Measurements from ENCODE around the gene BCKDHB.
"Not testable (repeated sequence)": the region's sequence is repeated elsewhere in the genome, so short reads cannot be mapped to it uniquely, and the experiment has no call there.

The BCKDHB gene

GRCh38 chr6:80271074-80271473 lies 164.6 kb downstream of the BCKDHB start:
- Histone ChIP-seq H3K27ac (ENCODE audit: low read depth, low read length) (no peak overlapping the region), H3K9ac (ENCODE audit: low read depth in 1 of 2, low read length in 2 of 2) (no peak overlapping the region), H3K4me3 (ENCODE audit: low read depth in 1 of 2, low read length in 2 of 2) (no peak overlapping the region), H3K4me1 (ENCODE audit: control insufficient read depth in 1 of 2, insufficient read depth in 2 of 2, low read length in 2 of 2) (no peaks in the 10 kb centered on the region), H3K36me3 (ENCODE audit: control insufficient read depth in 1 of 2, insufficient read depth in 2 of 2, low read length in 2 of 2) (no peaks in the 10 kb centered on the region), H3K9me3 (ENCODE audit: control insufficient read depth in 1 of 2, low read length in 2 of 2) (no peaks in the 10 kb centered on the region), H3K27me3 (ENCODE audit: control insufficient read depth in 1 of 2, insufficient read depth in 2 of 2, low read length in 2 of 2) (no peaks in the 10 kb centered on the region)

- Histone ChIP-seq H3K4me1 (ENCODE audit: control insufficient read depth in 1 of 2, insufficient read depth in 2 of 2, low read length in 2 of 2) (no peaks in the 10 kb centered on the region), H3K27me3 (ENCODE audit: control insufficient read depth in 1 of 2, insufficient read depth in 2 of 2, low read length in 2 of 2) (no peaks in the 10 kb centered on the region), H3K4me3 (ENCODE audit: low read depth in 1 of 2, low read length in 2 of 2) (no peak overlapping the region), H3K36me3 (ENCODE audit: control insufficient read depth in 1 of 2, insufficient read depth in 2 of 2, low read length in 2 of 2) (no peaks in the 10 kb centered on the region), H3K9me3 (ENCODE audit: control insufficient read depth in 1 of 2, low read length in 2 of 2) (no peaks in the 10 kb centered on the region), H3K9ac (ENCODE audit: low read depth in 1 of 2, low read length in 2 of 2) (no peak overlapping the region), H3K27ac (ENCODE audit: low read depth, low read length) (no peak overlapping the region)
Observed at GRCh38 chr6:80272988-80273387, 166.5 kb downstream of the BCKDHB start.

- no peaks in the 10 kb centered on the region for H3K27me3 ChIP-seq (ENCODE audit: control insufficient read depth in 1 of 2, insufficient read depth in 2 of 2, low read length in 2 of 2)
- H3K27ac ChIP-seq (ENCODE audit: low read depth, low read length) = no peak overlapping the region
Observed at GRCh38 chr6:80276861-80277260, 170.4 kb downstream of the BCKDHB start.

GRCh38 chr6:80277501-80277900 lies 171.0 kb downstream of the BCKDHB start:
- no peak overlapping the region for H3K27ac ChIP-seq (ENCODE audit: low read depth, low read length)
- no peak overlapping the region for H3K9ac ChIP-seq (ENCODE audit: low read depth in 1 of 2, low read length in 2 of 2)
- H3K27me3 ChIP-seq (ENCODE audit: control insufficient read depth in 1 of 2, insufficient read depth in 2 of 2, low read length in 2 of 2) = no peaks in the 10 kb centered on the region
- H3K36me3 ChIP-seq (ENCODE audit: control insufficient read depth in 1 of 2, insufficient read depth in 2 of 2, low read length in 2 of 2) = no peaks in the 10 kb centered on the region
- no peaks in the 10 kb centered on the region for H3K4me1 ChIP-seq (ENCODE audit: control insufficient read depth in 1 of 2, insufficient read depth in 2 of 2, low read length in 2 of 2)
- no peaks in the 10 kb centered on the region for H3K9me3 ChIP-seq (ENCODE audit: control insufficient read depth in 1 of 2, low read length in 2 of 2)
- no peak overlapping the region for H3K4me3 ChIP-seq (ENCODE audit: low read depth in 1 of 2, low read length in 2 of 2)

More at GRCh38 chr6:80276861-80277260, 170.4 kb downstream of the BCKDHB start:
- Histone ChIP-seq H3K4me3 (ENCODE audit: low read depth in 1 of 2, low read length in 2 of 2) (no peak overlapping the region), H3K9me3 (ENCODE audit: control insufficient read depth in 1 of 2, low read length in 2 of 2) (no peaks in the 10 kb centered on the region), H3K36me3 (ENCODE audit: control insufficient read depth in 1 of 2, insufficient read depth in 2 of 2, low read length in 2 of 2) (no peaks in the 10 kb centered on the region), H3K9ac (ENCODE audit: low read depth in 1 of 2, low read length in 2 of 2) (no peak overlapping the region), H3K4me1 (ENCODE audit: control insufficient read depth in 1 of 2, insufficient read depth in 2 of 2, low read length in 2 of 2) (no peaks in the 10 kb centered on the region)

GRCh38 chr6:80280262-80281010 lies 174.0 kb downstream of the BCKDHB start:
- no peak overlapping the region for H3K27ac ChIP-seq (ENCODE audit: low read depth, low read length)

GRCh38 chr6:80282913-80283554 lies 176.6 kb downstream of the BCKDHB start:
- Histone ChIP-seq H3K4me1 (ENCODE audit: control insufficient read depth in 1 of 2, insufficient read depth in 2 of 2, low read length in 2 of 2) (no peaks in the 10 kb centered on the region), H3K27ac (ENCODE audit: low read depth, low read length) (no peak overlapping the region), H3K36me3 (ENCODE audit: control insufficient read depth in 1 of 2, insufficient read depth in 2 of 2, low read length in 2 of 2) (no peaks in the 10 kb centered on the region), H3K27me3 (ENCODE audit: control insufficient read depth in 1 of 2, insufficient read depth in 2 of 2, low read length in 2 of 2) (no peaks in the 10 kb centered on the region), H3K9me3 (ENCODE audit: control insufficient read depth in 1 of 2, low read length in 2 of 2) (no peaks in the 10 kb centered on the region), H3K4me3 (ENCODE audit: low read depth in 1 of 2, low read length in 2 of 2) (no peak overlapping the region), H3K9ac (ENCODE audit: low read depth in 1 of 2, low read length in 2 of 2) (no peak overlapping the region)

More at GRCh38 chr6:80280262-80281010, 174.0 kb downstream of the BCKDHB start:
- no peaks in the 10 kb centered on the region for H3K4me1 ChIP-seq (ENCODE audit: control insufficient read depth in 1 of 2, insufficient read depth in 2 of 2, low read length in 2 of 2)
- H3K9ac ChIP-seq (ENCODE audit: low read depth in 1 of 2, low read length in 2 of 2) = no peak overlapping the region
- H3K4me3 ChIP-seq (ENCODE audit: low read depth in 1 of 2, low read length in 2 of 2) = no peak overlapping the region
- no peaks in the 10 kb centered on the region for H3K27me3 ChIP-seq (ENCODE audit: control insufficient read depth in 1 of 2, insufficient read depth in 2 of 2, low read length in 2 of 2)
- H3K9me3 ChIP-seq (ENCODE audit: control insufficient read depth in 1 of 2, low read length in 2 of 2) = no peaks in the 10 kb centered on the region
- H3K36me3 ChIP-seq (ENCODE audit: control insufficient read depth in 1 of 2, insufficient read depth in 2 of 2, low read length in 2 of 2) = no peaks in the 10 kb centered on the region

GRCh38 chr6:80287112-80287511 lies 180.6 kb downstream of the BCKDHB start:
- no peaks in the 10 kb centered on the region for H3K27me3 ChIP-seq (ENCODE audit: control insufficient read depth in 1 of 2, insufficient read depth in 2 of 2, low read length in 2 of 2)
- no peak overlapping the region for H3K9ac ChIP-seq (ENCODE audit: low read depth in 1 of 2, low read length in 2 of 2)
- no peak overlapping the region for H3K27ac ChIP-seq (ENCODE audit: low read depth, low read length)
- H3K4me3 ChIP-seq (ENCODE audit: low read depth in 1 of 2, low read length in 2 of 2) = no peak overlapping the region
- no peaks in the 10 kb centered on the region for H3K4me1 ChIP-seq (ENCODE audit: control insufficient read depth in 1 of 2, insufficient read depth in 2 of 2, low read length in 2 of 2)
- H3K36me3 ChIP-seq (ENCODE audit: control insufficient read depth in 1 of 2, insufficient read depth in 2 of 2, low read length in 2 of 2) = peaks cover 0 to 5% of the 10 kb centered on the region in 2 donors
- H3K9me3 ChIP-seq (ENCODE audit: control insufficient read depth in 1 of 2, low read length in 2 of 2) = no peaks in the 10 kb centered on the region

- Histone ChIP-seq H3K9ac (ENCODE audit: low read depth in 1 of 2, low read length in 2 of 2) (no peak overlapping the region), H3K27me3 (ENCODE audit: control insufficient read depth in 1 of 2, insufficient read depth in 2 of 2, low read length in 2 of 2) (no peaks in the 10 kb centered on the region), H3K27ac (ENCODE audit: low read depth, low read length) (no peak overlapping the region), H3K9me3 (ENCODE audit: control insufficient read depth in 1 of 2, low read length in 2 of 2) (peaks cover 0 to under 1% of the 10 kb centered on the region in 2 donors), H3K4me1 (ENCODE audit: control insufficient read depth in 1 of 2, insufficient read depth in 2 of 2, low read length in 2 of 2) (no peaks in the 10 kb centered on the region), H3K4me3 (ENCODE audit: low read depth in 1 of 2, low read length in 2 of 2) (no peak overlapping the region), H3K36me3 (ENCODE audit: control insufficient read depth in 1 of 2, insufficient read depth in 2 of 2, low read length in 2 of 2) (peaks cover 0 to 5% of the 10 kb centered on the region in 2 donors)
Observed at GRCh38 chr6:80287607-80288006, 181.1 kb downstream of the BCKDHB start.

- Histone ChIP-seq H3K9me3 (ENCODE audit: control insufficient read depth in 1 of 2, low read length in 2 of 2) (peaks cover 8 to 16% of the 10 kb centered on the region in 2 donors), H3K27ac (ENCODE audit: low read depth, low read length) (no peak overlapping the region), H3K36me3 (ENCODE audit: control insufficient read depth in 1 of 2, insufficient read depth in 2 of 2, low read length in 2 of 2) (peaks cover 0 to 5% of the 10 kb centered on the region in 2 donors), H3K4me3 (ENCODE audit: low read depth in 1 of 2, low read length in 2 of 2) (no peak overlapping the region), H3K27me3 (ENCODE audit: control insufficient read depth in 1 of 2, insufficient read depth in 2 of 2, low read length in 2 of 2) (no peaks in the 10 kb centered on the region), H3K4me1 (ENCODE audit: control insufficient read depth in 1 of 2, insufficient read depth in 2 of 2, low read length in 2 of 2) (no peaks in the 10 kb centered on the region), H3K9ac (ENCODE audit: low read depth in 1 of 2, low read length in 2 of 2) (no peak overlapping the region)
Observed at GRCh38 chr6:80289727-80290126, 183.3 kb downstream of the BCKDHB start.

- H3K4me1 ChIP-seq (ENCODE audit: control insufficient read depth in 1 of 2, insufficient read depth in 2 of 2, low read length in 2 of 2); H3K27ac ChIP-seq (ENCODE audit: low read depth, low read length); H3K4me3 ChIP-seq (ENCODE audit: low read depth in 1 of 2, low read length in 2 of 2); H3K27me3 ChIP-seq (ENCODE audit: control insufficient read depth in 1 of 2, insufficient read depth in 2 of 2, low read length in 2 of 2); H3K36me3 ChIP-seq (ENCODE audit: control insufficient read depth in 1 of 2, insufficient read depth in 2 of 2, low read length in 2 of 2); H3K9ac ChIP-seq (ENCODE audit: low read depth in 1 of 2, low read length in 2 of 2): not testable (repeated sequence)
- H3K9me3 ChIP-seq (ENCODE audit: control insufficient read depth in 1 of 2, low read length in 2 of 2) = peaks cover 13 to 22% of the 10 kb centered on the region in 2 donors
Observed at GRCh38 chr6:80294531-80294930, 188.1 kb downstream of the BCKDHB start.
